ENCODE measurements around the gene SLC16A3.

DNA sequence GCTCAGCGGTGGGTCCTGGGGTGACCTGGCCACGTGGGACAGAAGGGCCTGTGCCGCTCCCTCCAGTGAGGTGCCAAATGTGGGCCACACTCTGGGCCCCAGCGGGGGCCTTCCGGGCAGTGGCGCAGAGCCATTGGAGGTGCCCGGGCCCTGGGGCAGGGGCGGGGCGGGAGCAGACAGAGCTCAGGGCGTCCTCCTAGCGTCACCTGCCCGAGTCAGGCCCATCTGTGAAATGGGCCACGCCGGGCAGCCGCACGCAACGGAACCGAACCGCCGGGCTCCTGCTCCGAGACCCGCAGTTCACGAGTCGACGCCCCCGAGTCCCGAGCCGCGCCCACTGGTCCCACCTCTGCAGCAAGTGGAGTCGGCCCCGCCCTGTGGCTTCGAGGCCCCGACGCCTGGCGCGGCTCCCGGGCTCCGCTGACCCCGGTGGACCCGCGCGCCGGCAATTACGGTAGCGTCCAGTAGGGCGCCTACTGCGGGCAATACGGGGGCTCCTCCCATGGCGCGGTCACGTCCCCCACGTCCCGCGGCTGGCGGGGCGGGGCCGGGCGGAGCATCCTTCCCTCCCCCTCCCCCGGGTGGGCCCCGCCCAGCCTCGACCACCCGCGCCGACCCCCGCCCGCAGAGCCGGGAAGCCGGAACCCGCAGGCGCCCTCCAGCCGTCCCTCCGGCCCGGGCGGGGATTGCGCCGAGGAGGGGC, 1.9 kb downstream of the SLC16A3 start:
- TF ChIP-seq POLR2A (conservative IDR thresholded peaks at IDR 0.05), result no peak
- TF ChIP-seq, protein P1, sequence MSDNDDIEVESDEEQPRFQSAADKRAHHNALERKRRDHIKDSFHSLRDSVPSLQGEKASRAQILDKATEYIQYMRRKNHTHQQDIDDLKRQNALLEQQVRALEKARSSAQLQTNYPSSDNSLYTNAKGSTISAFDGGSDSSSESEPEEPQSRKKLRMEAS (CRISPR knock-in tag; IDR thresholded peaks at IDR 0.05), result no peak; the same call in 1 of the 2 replicates
- TF ChIP-seq, protein P2, sequence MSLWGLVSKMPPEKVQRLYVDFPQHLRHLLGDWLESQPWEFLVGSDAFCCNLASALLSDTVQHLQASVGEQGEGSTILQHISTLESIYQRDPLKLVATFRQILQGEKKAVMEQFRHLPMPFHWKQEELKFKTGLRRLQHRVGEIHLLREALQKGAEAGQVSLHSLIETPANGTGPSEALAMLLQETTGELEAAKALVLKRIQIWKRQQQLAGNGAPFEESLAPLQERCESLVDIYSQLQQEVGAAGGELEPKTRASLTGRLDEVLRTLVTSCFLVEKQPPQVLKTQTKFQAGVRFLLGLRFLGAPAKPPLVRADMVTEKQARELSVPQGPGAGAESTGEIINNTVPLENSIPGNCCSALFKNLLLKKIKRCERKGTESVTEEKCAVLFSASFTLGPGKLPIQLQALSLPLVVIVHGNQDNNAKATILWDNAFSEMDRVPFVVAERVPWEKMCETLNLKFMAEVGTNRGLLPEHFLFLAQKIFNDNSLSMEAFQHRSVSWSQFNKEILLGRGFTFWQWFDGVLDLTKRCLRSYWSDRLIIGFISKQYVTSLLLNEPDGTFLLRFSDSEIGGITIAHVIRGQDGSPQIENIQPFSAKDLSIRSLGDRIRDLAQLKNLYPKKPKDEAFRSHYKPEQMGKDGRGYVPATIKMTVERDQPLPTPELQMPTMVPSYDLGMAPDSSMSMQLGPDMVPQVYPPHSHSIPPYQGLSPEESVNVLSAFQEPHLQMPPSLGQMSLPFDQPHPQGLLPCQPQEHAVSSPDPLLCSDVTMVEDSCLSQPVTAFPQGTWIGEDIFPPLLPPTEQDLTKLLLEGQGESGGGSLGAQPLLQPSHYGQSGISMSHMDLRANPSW (CRISPR knock-in tag; IDR thresholded peaks at IDR 0.05), result no peak
- TF ChIP-seq SAFB2 (IDR thresholded peaks at IDR 0.05; ENCODE audit: borderline replicate concordance, low read depth, low read length, severe bottlenecking), result no peak
- TF ChIP-seq, protein P3, sequence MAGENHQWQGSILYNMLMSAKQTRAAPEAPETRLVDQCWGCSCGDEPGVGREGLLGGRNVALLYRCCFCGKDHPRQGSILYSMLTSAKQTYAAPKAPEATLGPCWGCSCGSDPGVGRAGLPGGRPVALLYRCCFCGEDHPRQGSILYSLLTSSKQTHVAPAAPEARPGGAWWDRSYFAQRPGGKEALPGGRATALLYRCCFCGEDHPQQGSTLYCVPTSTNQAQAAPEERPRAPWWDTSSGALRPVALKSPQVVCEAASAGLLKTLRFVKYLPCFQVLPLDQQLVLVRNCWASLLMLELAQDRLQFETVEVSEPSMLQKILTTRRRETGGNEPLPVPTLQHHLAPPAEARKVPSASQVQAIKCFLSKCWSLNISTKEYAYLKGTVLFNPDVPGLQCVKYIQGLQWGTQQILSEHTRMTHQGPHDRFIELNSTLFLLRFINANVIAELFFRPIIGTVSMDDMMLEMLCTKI (IDR thresholded peaks at IDR 0.05; ENCODE audit: partially characterized antibody), result no peak
- TF ChIP-seq, protein P4, sequence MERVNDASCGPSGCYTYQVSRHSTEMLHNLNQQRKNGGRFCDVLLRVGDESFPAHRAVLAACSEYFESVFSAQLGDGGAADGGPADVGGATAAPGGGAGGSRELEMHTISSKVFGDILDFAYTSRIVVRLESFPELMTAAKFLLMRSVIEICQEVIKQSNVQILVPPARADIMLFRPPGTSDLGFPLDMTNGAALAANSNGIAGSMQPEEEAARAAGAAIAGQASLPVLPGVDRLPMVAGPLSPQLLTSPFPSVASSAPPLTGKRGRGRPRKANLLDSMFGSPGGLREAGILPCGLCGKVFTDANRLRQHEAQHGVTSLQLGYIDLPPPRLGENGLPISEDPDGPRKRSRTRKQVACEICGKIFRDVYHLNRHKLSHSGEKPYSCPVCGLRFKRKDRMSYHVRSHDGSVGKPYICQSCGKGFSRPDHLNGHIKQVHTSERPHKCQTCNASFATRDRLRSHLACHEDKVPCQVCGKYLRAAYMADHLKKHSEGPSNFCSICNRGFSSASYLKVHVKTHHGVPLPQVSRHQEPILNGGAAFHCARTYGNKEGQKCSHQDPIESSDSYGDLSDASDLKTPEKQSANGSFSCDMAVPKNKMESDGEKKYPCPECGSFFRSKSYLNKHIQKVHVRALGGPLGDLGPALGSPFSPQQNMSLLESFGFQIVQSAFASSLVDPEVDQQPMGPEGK (CRISPR knock-in tag; IDR thresholded peaks at IDR 0.05; ENCODE audit: borderline replicate concordance), result no peak
- TF ChIP-seq, protein P5, sequence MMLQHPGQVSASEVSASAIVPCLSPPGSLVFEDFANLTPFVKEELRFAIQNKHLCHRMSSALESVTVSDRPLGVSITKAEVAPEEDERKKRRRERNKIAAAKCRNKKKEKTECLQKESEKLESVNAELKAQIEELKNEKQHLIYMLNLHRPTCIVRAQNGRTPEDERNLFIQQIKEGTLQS (IDR thresholded peaks at IDR 0.05), result no peak
- TF ChIP-seq, protein P5 (CRISPR knock-in tag; conservative IDR thresholded peaks at IDR 0.05), result peak; percentile 71
- TF ChIP-seq FOXM1 (IDR thresholded peaks at IDR 0.05; ENCODE audit: low read depth), result no peak
- TF ChIP-seq FOXM1 (CRISPR knock-in tag; IDR thresholded peaks at IDR 0.05; ENCODE audit: low read depth), result no peak
- no peak for TF ChIP-seq CEBPB (tag; IDR thresholded peaks at IDR 0.05)
- TF ChIP-seq POLR2AphosphoS5 (IDR thresholded peaks at IDR 0.05; ENCODE audit: control insufficient read depth, insufficient read depth, low read depth, low read length), result no peak
- peak; percentile 47 for TF ChIP-seq EP300 (IDR thresholded peaks at IDR 0.05; ENCODE audit: low read length)
- no peak for TF ChIP-seq FOS (IDR thresholded peaks at IDR 0.05; ENCODE audit: extremely low read depth, insufficient read length)
- TF ChIP-seq FOXA1 (IDR thresholded peaks at IDR 0.05; ENCODE audit: borderline replicate concordance), result no peak
- TF ChIP-seq, protein P6, sequence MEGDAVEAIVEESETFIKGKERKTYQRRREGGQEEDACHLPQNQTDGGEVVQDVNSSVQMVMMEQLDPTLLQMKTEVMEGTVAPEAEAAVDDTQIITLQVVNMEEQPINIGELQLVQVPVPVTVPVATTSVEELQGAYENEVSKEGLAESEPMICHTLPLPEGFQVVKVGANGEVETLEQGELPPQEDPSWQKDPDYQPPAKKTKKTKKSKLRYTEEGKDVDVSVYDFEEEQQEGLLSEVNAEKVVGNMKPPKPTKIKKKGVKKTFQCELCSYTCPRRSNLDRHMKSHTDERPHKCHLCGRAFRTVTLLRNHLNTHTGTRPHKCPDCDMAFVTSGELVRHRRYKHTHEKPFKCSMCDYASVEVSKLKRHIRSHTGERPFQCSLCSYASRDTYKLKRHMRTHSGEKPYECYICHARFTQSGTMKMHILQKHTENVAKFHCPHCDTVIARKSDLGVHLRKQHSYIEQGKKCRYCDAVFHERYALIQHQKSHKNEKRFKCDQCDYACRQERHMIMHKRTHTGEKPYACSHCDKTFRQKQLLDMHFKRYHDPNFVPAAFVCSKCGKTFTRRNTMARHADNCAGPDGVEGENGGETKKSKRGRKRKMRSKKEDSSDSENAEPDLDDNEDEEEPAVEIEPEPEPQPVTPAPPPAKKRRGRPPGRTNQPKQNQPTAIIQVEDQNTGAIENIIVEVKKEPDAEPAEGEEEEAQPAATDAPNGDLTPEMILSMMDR (IDR thresholded peaks at IDR 0.05 in 2 of 3, conservative IDR thresholded peaks at IDR 0.05 in 1 of 3; ENCODE audit: insufficient read depth in 2 of 3, low read depth in 1 of 3, low read length in 3 of 3), result peak in 2 of 3 experiments; percentile 45 to 50; a peak in 4 of 6 replicates
